Lower leg skin (tissue), 3 donors: ENCODE data around the gene TMEM222.

Experiments
- POLR2A ChIP-seq, 2 donors: fragments of 450-650 bp; IDR thresholded peaks; one replicate each; pipeline ENCODE4 v1.6.1; 2016 to 2017; ENCODE audit warnings: antibody characterized with exemption in 2 of 2, mild to moderate bottlenecking in 1 of 2, moderate library complexity in 1 of 2
- TF ChIP-seq, protein P1 (sequence below), 3 donors: fragments of 450-650 bp; IDR thresholded peaks; one replicate each; pipeline ENCODE4 v1.5.1; 2016; ENCODE audit warnings: antibody characterized with exemption in 3 of 3, mild to moderate bottlenecking in 3 of 3, moderate library complexity in 2 of 3

DNA sequence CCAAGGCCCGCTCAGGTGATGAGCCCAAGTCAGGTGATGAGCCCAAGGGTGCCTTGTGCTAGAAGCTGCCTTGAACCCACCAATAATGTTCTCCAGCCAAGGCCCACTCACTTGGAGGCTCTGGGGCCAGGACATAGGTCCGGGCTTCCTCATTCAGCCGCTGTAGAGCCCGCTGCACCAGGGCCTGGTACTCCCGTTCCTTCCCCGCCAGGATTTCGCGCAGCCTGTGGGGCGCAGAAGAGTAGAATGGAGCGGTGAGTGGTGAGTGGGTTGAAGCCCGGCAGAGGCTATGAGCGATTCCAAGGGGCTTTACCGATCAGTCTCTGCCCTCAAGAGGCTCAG, 34.3 kb downstream of the TMEM222 start:
- TF ChIP-seq, protein P1, sequence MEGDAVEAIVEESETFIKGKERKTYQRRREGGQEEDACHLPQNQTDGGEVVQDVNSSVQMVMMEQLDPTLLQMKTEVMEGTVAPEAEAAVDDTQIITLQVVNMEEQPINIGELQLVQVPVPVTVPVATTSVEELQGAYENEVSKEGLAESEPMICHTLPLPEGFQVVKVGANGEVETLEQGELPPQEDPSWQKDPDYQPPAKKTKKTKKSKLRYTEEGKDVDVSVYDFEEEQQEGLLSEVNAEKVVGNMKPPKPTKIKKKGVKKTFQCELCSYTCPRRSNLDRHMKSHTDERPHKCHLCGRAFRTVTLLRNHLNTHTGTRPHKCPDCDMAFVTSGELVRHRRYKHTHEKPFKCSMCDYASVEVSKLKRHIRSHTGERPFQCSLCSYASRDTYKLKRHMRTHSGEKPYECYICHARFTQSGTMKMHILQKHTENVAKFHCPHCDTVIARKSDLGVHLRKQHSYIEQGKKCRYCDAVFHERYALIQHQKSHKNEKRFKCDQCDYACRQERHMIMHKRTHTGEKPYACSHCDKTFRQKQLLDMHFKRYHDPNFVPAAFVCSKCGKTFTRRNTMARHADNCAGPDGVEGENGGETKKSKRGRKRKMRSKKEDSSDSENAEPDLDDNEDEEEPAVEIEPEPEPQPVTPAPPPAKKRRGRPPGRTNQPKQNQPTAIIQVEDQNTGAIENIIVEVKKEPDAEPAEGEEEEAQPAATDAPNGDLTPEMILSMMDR (IDR thresholded peaks at IDR 0.05), result no peak
- no peak for TF ChIP-seq POLR2A (IDR thresholded peaks at IDR 0.05)
